Esophagus squamous epithelium (tissue), 5 donors: ENCODE data around the gene RSRC2. TPM values are rescaled to one million over a fixed set of nuclear protein-coding genes. Genes with fewer than 3 reads are reported as not detected.
"Not testable (repeated sequence)": the region's sequence is repeated elsewhere in the genome, so short reads cannot be mapped to it uniquely, and the experiment has no call there.

Experiments used
- DNase-seq: peaks from one replicate; lab custom pipeline; 2025; lab: John Stamatoyannopoulos, UW
- H3K27ac ChIP-seq, 4 donors: fragments of 200-600 bp; sonication (generic); one replicate each; pipeline ENCODE4 v1.5.1; 2016 to 2019; ENCODE audit warnings: mild to moderate bottlenecking in 1 of 4
- H3K27me3 ChIP-seq, 4 donors: fragments of 200-600 bp; sonication (generic); 1 replicate in 3 of 4; 2 replicates in 1 of 4; pipeline versions ENCODE4 v1.5.1 to v1.6.0; 2017 to 2021; ENCODE audit warnings: antibody characterized with exemption in 1 of 4
- H3K36me3 ChIP-seq, 3 donors: fragments of 200-600 bp; sonication (generic); one replicate each; pipeline ENCODE4 v1.5.1; 2016 to 2019
- H3K4me1 ChIP-seq, 3 donors: fragments of 200-600 bp; sonication (generic); one replicate each; pipeline ENCODE4 v1.5.1; 2017 to 2019
- H3K4me3 ChIP-seq, 4 donors: fragments of 200-600 bp; sonication (generic); 1 replicate in 3 of 4; 2 replicates in 1 of 4; pipeline ENCODE4 v1.5.1; 2016 to 2019; ENCODE audit warnings: mild to moderate bottlenecking in 2 of 4, moderate library complexity in 1 of 4
- H3K9me3 ChIP-seq, 3 donors: fragments of 200-600 bp; sonication (generic); one replicate each; pipeline ENCODE4 v1.5.1; 2016 to 2019
- POLR2A ChIP-seq, 4 donors: fragments of 450-650 bp; IDR thresholded peaks; one replicate each; pipeline ENCODE4 v1.6.1; 2017; ENCODE audit warnings: antibody characterized with exemption in 4 of 4, mild to moderate bottlenecking in 4 of 4, moderate library complexity in 3 of 4
- WGBS, 2 donors: methylation state at CpG; one replicate each; pipeline ENCODE4 v1.1.5; 2018; 5-methylcytosine and 5-hydroxymethylcytosine counted together
- intact Hi-C: fragments of 100-400 bp; cut with DNase I; formaldehyde crosslinking; loops from one replicate; pipeline ENCODE4 v1.15.0; 2022
- total RNA-seq, 4 donors: library from RNA; depleted of rRNA; stranded (reverse); fragments of >200 nt; gene quantifications; one replicate each; pipeline ENCODE4 v1.1.0, GENCODE V29; 2016
- TF ChIP-seq, protein P1 (sequence below), 6 experiments: fragments of 450-650 bp in 4 of 6; fragments of 200-600 bp in 2 of 6; sonication (generic) in 2 of 6; IDR thresholded peaks; one replicate each; pipeline ENCODE4 v1.5.1; 2016 to 2019; ENCODE audit warnings: antibody characterized with exemption in 6 of 6, mild to moderate bottlenecking in 4 of 6, moderate library complexity in 4 of 6
- donor health status: DM: yes; HTN: yes; CAD: no.

RSRC2 gene
- total RNA-seq, 4 donors from 2014 or later: 40.9 to 78.6 (median 63.8) TPM

DNA sequence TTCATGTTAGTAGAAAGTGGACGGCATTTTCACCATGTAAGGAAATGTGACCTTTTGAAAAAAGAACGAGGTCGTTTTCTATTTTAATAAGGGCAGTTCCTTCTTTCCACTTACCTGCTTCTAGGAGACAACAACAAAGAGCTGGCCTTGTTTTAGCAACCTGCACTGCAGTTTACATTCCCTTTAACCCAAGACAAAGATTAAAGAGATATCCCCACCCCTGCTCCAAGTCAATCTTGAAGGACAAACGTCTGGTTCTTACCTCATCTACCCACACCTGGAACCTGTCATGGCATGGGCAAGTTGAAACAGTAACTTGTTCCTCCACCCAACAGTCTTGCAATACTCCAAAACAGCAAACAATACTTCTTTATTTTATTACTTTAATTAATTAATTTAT is 58.8 kb downstream of the RSRC2 start:
- no peaks in the 10 kb centered on the region for H3K9me3 ChIP-seq
- peaks cover 4 to 52% (median 10%) of the 10 kb centered on the region in 3 donors for H3K4me1 ChIP-seq
- no peak overlapping the region for H3K4me3 ChIP-seq
- no peak for DNase-seq
- intact Hi-C loops: no loop called here
- peak overlapping the region in 3 of 4 donors; percentile 70 to 83 (median 75) for H3K27ac ChIP-seq
- TF ChIP-seq, protein P1, sequence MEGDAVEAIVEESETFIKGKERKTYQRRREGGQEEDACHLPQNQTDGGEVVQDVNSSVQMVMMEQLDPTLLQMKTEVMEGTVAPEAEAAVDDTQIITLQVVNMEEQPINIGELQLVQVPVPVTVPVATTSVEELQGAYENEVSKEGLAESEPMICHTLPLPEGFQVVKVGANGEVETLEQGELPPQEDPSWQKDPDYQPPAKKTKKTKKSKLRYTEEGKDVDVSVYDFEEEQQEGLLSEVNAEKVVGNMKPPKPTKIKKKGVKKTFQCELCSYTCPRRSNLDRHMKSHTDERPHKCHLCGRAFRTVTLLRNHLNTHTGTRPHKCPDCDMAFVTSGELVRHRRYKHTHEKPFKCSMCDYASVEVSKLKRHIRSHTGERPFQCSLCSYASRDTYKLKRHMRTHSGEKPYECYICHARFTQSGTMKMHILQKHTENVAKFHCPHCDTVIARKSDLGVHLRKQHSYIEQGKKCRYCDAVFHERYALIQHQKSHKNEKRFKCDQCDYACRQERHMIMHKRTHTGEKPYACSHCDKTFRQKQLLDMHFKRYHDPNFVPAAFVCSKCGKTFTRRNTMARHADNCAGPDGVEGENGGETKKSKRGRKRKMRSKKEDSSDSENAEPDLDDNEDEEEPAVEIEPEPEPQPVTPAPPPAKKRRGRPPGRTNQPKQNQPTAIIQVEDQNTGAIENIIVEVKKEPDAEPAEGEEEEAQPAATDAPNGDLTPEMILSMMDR (IDR thresholded peaks at IDR 0.05): no peak
- TF ChIP-seq POLR2A (IDR thresholded peaks at IDR 0.05): no peak
- 39 to 45% methylated on average over 4 of the region's 4 CpGs for WGBS, 2 donors
- no peaks in the 10 kb centered on the region for H3K27me3 ChIP-seq
- peaks cover 0 to 9% (median 0%) of the 10 kb centered on the region in 3 donors for H3K36me3 ChIP-seq

DNA sequence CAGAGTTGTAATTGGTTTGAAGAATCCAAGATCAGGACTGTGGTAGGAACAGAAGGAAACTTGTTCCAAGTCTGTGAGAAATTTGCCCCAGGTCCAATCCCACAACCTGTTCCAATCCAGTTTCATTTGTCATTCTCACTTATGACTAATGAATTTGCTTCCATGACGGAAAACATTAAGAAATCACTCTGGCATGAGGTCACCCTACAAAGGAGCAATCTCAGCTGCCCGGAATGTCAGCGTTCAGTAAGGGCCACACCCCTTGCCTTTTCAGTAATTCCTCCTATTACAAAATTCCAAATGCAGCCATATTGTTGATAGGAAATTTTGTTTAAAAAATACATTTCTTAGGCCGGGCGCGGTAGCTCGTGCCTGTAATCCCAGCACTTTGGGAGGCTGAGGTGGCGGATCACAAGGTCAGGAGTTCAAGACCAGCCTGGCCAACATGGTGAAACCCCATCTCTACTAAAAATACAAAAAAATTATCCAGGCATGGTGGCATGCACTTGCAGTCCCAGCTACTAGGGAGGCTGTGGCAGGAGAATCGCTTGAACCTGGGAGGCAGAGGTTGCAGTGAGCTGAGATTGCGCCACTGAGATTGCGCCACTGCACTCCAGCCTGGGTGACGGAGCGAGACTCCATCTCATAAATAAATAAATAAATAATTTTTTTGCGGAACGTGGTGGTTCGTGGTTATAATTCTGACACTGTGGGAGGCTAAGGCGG is 62.3 kb downstream of the RSRC2 start:
- intact Hi-C loops, H3K9me3 ChIP-seq, H3K36me3 ChIP-seq, H3K4me3 ChIP-seq, H3K27me3 ChIP-seq, DNase-seq: not testable (repeated sequence)
- 50 to 68% methylated on average over 17 of the region's 17 CpGs for WGBS, 2 donors
- peaks cover 0 to 38% (median 6%) of the 10 kb centered on the region in 3 donors for H3K4me1 ChIP-seq
- H3K27ac ChIP-seq: peak overlapping the region; percentile 77 to 88 (median 84)

DNA sequence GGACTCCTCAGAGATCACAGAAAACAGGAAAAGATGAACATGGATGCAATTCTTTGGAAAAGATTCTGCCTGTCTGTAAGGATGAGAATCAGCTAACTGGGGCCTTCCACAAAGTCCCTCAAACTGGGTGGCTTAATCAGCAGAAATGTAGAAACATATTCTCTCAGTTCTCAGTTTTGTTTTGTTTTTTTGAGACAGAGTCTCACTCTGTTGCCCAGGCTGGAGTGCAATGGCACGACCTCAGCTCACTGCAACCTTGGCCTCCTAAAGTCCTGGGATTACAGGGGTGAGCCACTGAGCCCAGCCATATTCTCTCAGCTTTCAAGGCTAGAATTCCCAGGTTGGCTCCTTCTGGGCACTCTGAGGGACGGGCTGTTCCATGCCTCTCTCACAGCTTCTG is 66.1 kb downstream of the RSRC2 start:
- Histone ChIP-seq H3K4me1 (peaks cover 0 to 23% (median 6%) of the 10 kb centered on the region in 3 donors), H3K27me3 (no peaks in the 10 kb centered on the region), H3K9me3 (no peaks in the 10 kb centered on the region), H3K27ac (no peak overlapping the region), H3K36me3 (no peaks in the 10 kb centered on the region), H3K4me3 (no peak overlapping the region)
- 87 to 93% methylated on average over 2 of the region's 2 CpGs for WGBS, 2 donors
- DNase-seq: no peak
- TF ChIP-seq, protein P1 (IDR thresholded peaks at IDR 0.05): no peak
- TF ChIP-seq POLR2A (IDR thresholded peaks at IDR 0.05): no peak
- intact Hi-C loops: no loop called here

DNA sequence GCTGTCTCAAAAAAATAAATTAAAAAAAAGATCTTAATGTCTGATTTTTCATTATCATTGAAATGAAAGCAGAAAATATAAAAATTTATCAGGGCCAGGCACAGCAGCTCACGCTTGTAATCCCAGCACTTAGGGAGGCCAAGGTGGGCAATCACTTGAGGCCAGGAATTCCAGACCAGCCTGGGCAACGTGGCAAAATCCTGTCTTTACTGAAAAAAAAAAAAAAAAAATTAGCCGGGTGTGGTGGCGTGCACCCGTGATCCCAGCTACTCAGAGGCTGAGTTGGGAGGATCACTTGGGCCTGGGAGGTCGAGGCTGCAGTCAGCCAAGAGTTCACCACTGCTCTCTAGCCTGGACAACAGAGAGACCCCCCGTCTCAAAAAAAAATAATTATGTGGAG is 66.7 kb downstream of the RSRC2 start:
- Histone ChIP-seq H3K27ac (no peak overlapping the region), H3K27me3 (no peaks in the 10 kb centered on the region), H3K9me3 (no peaks in the 10 kb centered on the region), H3K36me3 (no peaks in the 10 kb centered on the region), H3K4me3 (no peak overlapping the region), H3K4me1 (peaks cover 0 to 24% (median 6%) of the 10 kb centered on the region in 3 donors)
- no peak for TF ChIP-seq POLR2A (IDR thresholded peaks at IDR 0.05)
- TF ChIP-seq, protein P1 (IDR thresholded peaks at IDR 0.05): no peak
- WGBS, 2 donors: 90 to 91% methylated on average over 7 of the region's 7 CpGs
- DNase-seq: no peak
- intact Hi-C loops: no loop called here

DNA sequence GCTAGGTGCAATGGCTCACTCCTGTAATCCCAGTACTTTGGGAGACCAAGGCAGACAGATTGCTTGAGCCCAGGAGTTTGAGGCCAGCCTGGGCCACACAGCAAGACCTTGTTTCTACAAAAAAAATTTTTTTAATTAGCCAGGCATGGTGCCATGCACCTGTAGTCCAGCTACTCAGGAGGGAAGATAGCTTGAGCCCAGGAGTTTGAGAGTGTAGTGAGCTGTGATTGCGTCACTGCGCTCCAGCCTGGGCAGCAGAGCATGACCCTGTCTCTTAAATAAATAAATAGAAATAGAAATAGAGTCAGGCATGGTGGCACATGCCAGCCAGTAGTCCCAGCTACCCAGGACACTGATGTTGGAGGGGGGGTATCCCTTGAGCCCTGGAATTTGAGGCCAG is 67.5 kb downstream of the RSRC2 start:
- WGBS, 2 donors: 84 to 85% methylated on average over 2 of the region's 2 CpGs
- Histone ChIP-seq H3K9me3 (no peaks in the 10 kb centered on the region), H3K36me3 (no peaks in the 10 kb centered on the region), H3K27ac (no peak overlapping the region), H3K4me1 (peaks cover under 1 to 21% (median 9%) of the 10 kb centered on the region in 3 donors), H3K4me3 (no peak overlapping the region), H3K27me3 (no peaks in the 10 kb centered on the region)
- intact Hi-C loops: no loop called here
- TF ChIP-seq POLR2A (IDR thresholded peaks at IDR 0.05): no peak
- TF ChIP-seq, protein P1 (IDR thresholded peaks at IDR 0.05): no peak
- DNase-seq: no peak
